ENCODE results near the gene RHBDD1. TPM values are rescaled to one million over a fixed set of nuclear protein-coding genes. Genes with fewer than 3 reads are reported as not detected.
"Not testable (repeated sequence)": the region's sequence is repeated elsewhere in the genome, so short reads cannot be mapped to it uniquely, and the experiment has no call there.

Gene RHBDD1
- polyA plus RNA-seq, 5 donors: 17.3 to 26.2 (median 24.2) TPM

DNA sequence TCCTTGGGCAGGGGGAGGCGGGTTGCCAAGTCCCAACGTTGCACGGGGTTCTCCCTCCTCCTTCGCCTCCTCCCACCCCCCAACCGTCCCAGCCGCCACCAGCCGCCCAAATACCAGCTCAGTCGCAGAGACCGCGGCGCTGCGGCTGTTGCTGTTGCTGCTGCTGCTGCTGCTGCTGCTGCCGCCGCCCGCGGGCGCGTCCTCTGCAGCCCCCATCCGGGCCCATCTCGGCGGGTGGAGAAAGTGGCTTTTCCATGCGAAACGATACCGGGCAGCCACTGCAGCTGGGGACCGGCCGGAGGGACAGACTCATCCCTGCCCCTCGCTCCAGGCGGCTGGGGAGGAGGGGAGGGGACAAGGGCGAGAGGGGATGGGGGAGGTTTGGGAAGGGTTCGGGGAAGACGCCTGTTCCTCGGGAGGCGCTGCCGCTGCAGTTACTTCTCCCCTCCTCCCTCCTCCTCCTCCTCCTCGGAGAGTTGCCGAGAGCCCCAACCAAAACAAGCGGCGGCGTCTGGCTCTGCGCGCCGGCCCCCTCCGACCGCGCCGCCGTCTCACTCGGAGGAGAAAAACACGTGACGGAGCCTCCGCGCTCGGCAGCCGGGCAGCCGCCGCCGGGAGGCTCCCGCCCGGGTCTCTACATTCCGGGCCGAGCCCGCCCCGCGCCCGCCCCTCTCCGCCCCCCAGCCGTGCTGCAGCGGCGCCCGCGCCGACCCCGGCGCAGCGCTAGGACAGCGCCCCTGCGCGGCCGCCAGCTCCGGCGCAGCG, 36.5 kb upstream of the RHBDD1 start, which contains the start of gene IRS1:
Gene IRS1, minus strand, starts transcription at position 610 of the 765 bp plus-strand sequence. CDS start 1,082 bp downstream, outside the sequence.
- DNase-seq: peak in 1 of 2 donors; percentile 83

DNA sequence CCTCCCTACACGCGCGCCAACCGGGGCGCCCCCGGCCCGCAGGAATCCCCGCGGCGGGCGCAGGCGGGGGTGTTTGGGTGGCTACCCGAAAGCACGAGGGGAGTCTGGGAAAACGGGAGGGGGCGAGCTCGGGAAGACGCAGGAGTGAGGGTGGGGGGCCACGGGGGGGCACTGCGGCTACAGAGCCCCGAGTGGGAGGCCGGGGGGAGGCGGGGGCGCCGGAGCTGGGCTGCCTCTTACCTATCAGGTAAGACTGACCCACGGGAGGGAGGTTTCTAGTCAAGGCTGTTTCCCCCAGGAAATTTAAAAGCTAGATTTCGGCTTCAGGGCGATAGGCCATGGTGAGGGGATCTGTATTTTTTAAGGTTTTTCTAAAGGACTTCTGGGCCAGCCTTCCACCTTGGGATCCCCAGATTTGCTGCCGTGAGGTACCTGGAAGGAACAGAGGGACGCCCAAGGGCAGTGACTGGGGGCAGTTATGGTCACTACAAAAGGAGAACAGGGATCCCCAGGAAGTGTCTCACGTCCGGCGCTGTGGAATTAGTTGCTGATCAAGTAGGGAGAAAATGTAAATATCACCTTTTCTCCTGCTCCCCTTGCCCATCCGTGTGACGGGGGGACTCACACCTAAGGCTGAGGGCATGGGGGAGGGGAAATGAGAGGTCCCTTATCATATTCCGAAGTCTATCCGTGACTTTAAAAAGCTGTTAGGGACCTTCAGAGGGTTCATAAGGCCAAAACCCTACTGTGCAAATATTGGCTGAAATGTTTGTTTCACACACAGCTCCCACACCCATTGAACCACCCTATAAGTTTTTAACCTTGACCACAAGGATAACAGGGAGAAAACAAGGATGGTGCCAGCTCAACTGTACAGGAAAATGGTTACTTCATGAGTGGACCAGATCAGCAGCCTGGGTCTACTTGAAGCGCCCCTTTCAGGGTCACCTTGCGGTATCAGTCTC, 35.6 kb upstream of the RHBDD1 start:
- no peak for DNase-seq

DNA sequence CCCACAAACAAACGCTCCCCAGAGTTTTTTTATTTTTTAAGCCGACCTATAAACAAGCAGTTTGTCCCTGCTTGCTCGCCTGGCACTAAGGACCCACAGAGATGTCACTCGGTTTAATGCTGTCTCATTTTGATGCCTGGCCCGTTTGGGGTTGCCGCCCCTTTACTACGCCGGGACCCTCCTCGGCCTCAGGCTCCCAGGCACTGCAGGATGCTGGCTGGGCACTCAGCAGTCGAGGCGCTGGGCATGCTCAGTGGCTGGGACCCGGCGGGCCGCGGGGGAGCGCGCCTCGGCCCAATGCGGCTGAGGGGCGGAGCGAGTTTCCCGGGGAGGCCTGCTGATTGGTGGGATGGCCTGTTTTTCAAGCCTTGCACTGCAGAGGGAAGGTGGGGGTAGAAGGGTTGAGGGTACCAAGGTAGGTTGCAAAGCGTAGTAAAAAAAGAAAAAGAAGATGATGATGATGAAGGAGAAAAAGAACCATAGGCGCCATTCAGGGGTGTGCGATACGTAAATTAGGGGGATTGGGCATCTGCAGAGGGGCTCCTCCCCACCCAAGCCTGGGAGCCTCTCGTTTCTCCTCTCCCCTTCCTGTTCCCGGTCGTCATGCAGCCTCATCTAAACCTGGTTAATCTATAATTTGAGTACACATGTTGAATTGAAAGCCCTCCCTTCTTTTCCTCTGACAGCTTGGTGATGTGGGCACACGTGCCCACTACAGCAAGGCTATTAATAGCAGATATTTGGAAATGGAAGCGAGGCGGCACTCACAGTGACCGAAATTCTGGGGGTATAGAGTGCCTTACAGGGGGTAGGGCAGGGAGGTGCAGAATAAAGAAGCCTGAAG, 34.7 kb upstream of the RHBDD1 start:
- peak; percentile 87 to 89 for DNase-seq

DNA sequence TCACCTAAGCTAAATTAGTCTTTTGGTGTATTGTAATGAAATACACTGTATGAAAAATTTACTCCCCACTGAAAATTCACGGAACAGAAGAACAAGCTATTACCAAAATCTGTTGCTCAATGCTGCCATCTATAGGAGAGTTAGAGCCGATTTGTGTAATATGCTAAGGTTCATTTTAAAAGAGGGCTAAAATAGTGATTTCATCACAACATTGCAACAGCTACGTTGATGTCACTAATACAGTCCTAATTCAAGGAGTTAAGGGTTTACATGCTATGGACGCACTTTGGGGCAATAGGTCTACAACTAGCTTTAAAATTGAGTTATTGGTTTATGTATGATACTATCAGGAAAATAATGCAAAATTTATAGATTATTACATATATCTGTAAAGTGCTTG, 33.3 kb upstream of the RHBDD1 start:
- peak in 1 of 2 donors; percentile 72 for DNase-seq

DNA sequence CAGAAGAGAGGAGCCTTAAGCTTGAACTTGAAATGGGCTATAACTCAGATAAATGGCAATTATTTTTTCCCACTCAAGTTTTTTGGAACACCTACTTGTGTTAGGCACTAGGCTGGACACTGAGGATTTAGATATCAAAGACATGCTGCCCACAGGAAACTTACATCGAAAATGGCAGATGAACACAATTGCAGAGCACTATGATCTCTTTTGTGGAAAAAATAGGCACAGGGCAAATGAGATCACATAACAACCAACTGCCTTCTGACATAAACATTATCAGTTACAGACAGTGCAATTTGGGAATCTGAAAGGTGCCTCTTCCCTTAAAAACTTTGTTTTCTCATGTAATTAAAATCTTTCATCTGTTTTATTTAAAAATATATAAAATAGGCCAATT, 32.4 kb upstream of the RHBDD1 start:
- no peak for DNase-seq

DNA sequence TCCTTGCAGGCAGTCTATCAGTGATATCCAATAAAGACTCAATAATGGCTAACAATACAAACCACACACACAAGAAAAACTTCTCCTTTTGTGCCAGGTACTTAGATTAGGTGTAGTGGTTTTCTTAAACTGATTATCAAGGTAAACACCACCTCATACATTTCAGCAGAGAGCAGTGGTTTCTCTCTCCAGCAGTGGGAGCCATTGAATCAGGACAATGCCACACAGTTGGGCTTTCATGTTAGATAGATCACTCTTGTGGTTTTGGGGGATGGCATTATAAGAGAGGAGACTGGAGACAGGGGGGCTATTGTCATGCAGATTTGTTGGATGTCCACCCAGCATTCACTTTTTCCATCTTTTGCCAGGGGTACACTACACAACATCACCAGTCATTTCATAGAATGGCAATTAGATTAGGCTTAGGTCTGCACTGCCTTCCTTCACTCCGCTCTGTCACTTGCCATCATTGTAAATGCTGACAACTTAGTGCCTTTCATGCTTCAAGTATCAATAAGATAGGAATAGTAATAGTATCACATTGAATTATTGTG, 22.6 kb upstream of the RHBDD1 start:
- DNase-seq: no peak

DNA sequence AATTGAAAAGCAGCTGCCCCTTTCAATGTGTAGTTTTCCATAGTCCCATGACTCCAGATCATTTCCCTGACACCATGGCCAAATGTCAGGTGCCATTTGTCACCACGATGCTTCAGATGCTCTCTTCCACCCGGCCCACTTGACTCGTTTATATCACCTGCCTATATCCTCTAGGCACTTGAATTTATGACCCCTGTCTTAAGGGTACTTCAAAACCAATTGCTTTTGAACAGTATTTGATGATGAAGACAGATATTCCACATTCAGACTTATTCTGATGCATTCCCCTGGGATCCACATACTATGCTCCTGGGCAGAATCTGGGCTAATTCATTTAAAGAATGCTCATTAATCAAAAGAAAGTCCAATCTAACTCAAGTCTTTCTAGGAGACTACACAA, 16.9 kb upstream of the RHBDD1 start:
- DNase-seq: no peak

DNA sequence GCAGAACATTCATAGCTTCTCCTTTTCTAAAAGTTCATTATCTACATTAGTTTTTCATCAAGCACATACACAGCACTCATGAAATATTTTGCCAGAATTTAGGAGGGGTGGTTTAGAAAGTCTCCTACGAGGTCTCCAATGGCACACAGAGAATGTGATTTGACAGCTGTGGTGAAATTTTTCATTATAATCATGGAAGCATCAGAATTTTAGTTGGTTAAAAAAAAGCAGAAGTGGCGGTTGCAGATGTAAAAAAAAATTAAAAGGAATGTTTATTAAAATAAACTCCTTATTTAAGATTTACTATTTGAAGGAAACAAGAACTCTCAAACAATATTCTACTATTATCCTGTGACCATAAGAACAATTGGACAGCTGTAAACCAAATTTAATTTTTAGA, 10.8 kb upstream of the RHBDD1 start:
- DNase-seq: no peak

DNA sequence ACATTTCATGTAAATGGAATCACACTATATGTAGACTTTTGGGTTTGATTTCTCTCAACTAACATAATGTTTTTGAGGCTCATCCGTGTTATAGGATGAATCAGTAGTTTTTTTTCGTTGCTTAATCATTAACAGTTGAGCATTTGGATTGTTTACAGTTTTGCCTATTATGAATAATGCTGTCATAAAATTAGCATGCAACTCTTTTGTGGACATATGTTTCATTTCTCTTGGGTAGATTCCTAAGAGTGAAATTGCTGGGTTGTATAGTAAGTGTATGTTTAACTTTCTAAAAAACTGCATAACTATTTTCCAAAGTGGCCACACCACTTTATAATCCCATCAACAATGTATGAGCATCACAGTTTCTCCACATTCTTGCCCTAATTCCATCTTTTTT, 7.7 kb upstream of the RHBDD1 start:
- no peak for DNase-seq

DNA sequence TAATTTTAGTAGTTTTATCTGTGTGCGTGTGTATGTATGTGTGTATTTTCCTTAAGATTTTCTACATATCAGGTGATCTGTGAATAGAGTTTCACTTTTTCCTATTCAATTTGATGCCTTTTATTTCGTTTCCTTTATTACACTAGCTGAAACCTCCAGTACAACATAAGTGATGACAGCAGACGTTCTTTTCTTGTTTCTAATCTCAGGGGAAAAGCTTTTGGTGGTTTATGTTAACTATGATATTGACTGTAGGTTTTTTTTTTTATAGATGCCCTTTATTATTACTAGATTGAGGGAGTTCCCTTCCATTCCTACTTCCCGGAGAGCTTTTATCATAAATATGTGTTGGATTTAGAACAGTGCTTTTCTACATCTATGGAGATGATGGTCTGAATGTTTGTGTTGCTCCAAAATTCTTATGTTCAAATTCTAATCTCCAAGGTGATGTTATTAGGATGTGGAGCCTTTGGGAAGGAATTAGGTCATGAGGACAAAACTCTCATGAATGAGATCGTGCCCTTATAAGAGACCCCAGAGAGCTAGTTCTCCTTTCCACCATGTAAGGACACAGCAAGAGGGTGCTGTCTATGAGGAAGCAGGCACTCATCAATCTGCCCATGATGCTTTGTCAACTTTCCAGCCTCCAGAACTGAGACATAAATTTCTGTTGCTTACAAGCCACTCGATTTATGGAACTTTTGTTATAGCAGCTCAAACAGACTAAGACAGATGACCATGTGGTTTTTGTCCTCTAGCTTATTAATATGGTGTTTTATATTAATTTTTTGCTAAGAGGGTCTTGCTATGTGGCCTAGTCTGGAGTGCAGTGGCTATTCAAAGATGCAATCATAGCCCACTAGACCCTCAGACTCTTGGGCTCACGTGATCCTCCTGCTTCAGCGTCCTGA, 5.9 kb upstream of the RHBDD1 start:
- no peak for DNase-seq

DNA sequence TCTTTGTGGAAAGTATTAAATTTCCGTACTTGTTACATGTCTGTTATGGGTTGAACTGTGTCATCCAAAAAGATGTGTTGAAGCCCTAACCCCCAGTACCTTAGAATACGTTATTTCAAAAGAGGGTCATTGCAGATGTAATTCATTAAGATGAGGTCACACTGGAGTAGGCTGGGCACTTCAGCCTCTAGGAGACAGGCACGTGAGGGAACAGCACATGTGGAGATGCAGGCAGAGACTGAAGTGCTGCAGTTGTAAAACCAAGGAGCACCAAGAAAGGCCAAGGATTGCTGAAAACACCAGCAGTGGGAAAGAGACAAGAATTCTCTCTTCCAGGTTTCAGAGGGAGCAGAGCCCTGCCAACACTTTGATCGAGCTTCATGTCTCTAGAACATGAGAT, 4.6 kb upstream of the RHBDD1 start:
- no peak for DNase-seq

DNA sequence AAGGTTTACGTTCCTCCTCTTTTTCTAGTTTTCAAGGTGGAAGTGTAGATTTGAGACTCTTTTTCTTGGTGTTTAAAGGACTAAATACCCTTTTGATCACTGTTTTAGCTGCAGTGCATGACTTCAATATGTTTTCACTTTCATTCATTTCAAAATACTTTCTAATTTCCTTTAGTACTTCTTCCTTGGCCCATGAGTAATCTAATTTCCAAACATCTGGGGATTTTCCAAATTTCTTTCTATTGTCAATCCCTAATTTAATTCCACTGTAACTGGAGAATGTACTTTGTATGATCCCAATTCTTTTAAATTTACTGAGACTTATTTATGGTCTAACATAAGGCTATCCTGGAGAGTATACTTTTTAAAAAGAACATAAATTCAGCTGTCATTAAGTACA, 3.8 kb upstream of the RHBDD1 start:
- no peak for DNase-seq

DNA sequence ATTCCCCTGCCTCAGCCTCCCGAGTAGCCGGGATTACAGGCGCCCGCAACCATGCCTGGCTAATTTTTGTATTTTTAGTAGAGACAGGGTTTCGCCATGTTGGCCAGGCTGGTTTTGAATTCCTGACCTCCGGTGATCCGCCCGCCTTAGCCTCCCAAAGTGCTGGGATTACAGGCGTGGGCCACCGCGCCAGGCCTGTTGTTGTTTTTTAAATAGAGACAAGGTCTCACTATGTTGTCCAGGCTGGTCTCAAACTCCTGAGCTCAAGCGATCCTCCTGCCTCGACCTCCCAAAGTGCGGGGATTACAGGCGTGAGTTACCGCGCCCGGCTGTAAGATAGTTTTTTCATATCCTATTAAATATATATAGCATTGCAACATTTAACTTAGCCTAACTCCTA, 974 bp upstream of the RHBDD1 start:
- DNase-seq: not testable (repeated sequence)

DNA sequence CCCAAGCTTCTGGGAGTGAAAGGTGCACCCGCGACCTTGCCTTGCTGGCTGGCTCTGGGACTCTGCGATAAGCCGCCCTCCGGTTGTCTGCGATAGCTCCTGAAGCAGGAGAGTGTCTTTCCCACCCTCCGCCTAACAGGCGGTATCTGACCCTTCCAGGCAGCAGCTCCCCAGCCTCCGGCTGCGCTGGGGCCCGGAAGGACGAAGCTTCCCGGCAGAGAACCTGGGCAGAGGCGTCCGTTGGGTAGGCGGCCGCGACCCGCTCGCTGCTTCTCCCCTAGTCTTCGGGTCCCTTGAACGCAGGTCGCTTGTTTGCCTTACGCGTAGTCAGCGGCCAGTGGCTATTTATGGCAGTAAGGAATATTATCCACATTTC, 446 bp upstream of the RHBDD1 start:
- DNase-seq: no peak

DNA sequence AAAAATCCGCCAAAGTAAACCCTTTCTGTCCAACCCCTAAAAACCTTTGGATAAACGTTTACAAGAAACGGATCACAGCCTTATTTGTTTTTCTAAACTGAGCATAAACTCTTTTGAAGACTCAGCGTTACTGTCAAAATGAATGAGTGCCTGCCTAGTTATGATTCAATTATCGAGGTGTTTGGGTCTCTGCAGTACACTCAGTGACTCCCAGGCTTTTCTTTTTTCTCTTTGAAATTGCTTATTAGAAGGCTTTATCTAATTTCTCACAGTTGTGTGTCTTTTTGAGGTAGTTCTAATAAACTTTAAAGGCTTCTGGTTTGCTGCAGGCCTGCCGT, 663 bp downstream of the RHBDD1 start:
- DNase-seq: no peak

DNA sequence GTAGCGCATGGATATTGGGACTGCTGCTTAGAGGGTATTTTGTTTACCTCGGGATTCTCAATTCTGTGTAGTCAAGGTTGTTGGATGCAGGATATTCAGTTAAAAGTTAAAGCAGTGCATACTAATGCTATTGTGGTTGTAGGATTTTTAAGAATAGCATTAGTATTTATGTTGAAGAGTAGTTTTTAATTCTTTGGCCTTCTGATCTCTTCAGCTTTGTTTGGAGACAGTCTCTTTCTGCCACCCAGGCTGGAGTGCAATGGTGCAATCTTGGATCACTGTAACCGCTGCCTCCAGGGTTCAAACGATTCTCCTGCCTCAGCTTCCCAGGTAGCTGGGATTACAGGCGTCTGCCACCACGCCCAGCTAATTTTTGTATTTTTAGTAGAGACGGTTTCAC, 1.5 kb downstream of the RHBDD1 start:
- no peak for DNase-seq

DNA sequence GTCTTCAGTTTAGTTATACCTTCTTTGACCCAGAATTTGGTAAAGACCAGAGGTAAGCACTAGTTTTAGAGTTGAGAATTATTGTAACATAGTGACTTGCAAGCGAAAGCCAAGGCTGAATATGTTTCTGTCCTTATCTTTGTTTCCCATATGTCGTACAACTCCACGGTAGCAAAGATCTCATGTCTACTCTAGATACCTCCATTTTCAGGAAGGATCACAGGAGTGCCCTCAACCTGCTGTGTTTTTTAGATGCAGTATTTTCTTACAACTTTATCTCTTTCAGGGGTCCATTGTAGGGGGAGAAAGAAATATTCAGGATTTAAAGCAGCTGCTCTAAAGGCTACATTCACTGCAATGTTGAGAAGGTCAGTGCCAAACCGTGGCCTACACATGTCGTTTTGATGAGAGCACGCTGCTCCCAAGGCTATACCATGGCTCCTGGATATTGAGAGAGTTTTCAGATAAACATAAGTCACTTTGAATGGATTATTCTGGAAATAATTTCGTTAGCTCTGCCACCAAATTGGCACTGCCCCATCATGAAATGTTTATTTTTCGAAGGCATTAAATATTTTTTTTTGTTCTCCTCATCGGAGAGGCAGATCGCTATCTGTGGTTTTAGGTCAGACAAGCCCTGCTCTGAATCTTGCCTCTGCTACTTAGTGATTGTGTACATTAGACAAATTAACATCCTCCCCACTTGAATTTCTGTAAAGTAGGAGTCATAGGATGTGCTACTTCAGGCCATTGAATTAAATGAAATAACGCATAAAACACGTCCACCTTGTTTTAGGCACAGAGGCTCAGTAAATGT, 2.1 kb downstream of the RHBDD1 start:
- no peak for DNase-seq

DNA sequence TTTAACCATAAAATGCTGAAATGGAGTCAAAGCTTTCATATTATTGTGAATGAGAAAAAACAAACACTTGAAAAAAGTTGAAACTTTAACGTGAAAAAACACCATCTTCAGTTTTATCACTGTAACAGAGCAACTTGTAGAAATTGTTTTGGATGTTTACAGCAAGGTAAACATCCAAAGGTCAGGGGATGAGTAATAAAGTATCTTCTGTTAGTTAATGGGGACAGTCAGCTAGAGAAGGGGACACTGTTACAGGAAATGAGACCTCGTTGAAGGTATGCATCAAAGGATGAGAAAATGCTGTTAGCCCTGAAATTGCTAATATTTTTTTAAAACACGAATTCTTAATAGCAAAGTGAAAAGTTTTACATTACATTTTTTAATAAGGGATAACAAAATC, 2.9 kb downstream of the RHBDD1 start:
- DNase-seq: no peak

DNA sequence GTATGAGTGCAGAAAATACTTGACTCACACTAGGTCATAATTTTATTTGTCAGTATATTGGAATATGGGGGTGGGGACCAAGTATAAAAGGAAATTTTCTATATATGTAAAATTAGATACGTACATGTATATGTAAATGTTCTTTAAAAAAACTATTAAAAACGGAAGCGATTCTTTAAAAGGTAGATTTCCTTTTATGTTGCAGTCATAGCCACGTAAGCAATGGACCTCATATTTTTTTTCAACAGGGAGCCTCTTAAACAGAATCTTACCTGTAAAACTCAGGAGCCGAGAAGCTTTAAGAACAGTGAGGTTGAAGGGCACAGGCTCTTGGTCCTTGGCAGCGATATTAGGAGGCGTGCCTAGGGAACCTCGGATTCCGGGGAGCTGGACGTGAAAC, 3.3 kb downstream of the RHBDD1 start:
- no peak for DNase-seq

DNA sequence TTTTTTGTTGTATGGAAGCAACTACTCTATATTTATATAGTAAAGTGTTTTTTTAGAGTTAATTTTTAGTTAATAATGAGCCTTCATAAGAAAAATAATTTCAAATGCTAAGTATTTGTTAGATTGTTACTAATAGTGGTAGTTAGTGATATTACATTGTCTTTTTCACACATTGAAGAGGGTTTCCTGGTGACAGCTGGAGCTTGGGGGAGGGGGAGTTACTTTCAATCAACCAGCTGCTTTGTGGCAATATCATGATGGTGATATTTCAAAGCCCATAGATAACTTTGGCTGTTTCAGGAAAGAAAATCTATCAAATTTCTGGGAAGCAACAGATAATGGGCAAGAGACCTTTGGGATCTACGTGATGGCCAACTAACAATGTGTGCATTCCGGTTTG, 4.1 kb downstream of the RHBDD1 start:
- DNase-seq: no peak
